ENCODE measurements around the gene EEF1AKMT3. TPM values are rescaled to one million over a fixed set of nuclear protein-coding genes. Genes with fewer than 3 reads are reported as not detected.

Gene EEF1AKMT3
- total RNA-seq, 2 donors from 2014 or later: 3.7 to 5.8 TPM

GRCh38 chr12:57811028-57811755, 38.8 kb downstream of the EEF1AKMT3 start:
- H3K27ac ChIP-seq (ENCODE audit: low read depth, low read length): no peak overlapping the region
- peaks cover 14% of the 10 kb centered on the region for H3K36me3 ChIP-seq (ENCODE audit: control insufficient read depth, insufficient read depth, low read length)
- no peaks in the 10 kb centered on the region for H3K27me3 ChIP-seq (ENCODE audit: control insufficient read depth, insufficient read depth, low read length, poor library complexity, severe bottlenecking)
- Mint-ChIP-seq H3K4me3 (no peak overlapping the region), H3K27me3 (ENCODE audit: insufficient read depth) (no peaks in the 10 kb centered on the region), H3K36me3 (ENCODE audit: low read depth) (peaks cover 11% of the 10 kb centered on the region), H3K4me1 (peaks cover under 1% of the 10 kb centered on the region), H3K9me3 (no peaks in the 10 kb centered on the region), H3K27ac (no peak overlapping the region)
- H3K9ac ChIP-seq (ENCODE audit: extremely low read depth, low read length, poor library complexity, severe bottlenecking): no peak overlapping the region
- H3K4me1 ChIP-seq (ENCODE audit: control insufficient read depth, insufficient read depth, low read length): no peaks in the 10 kb centered on the region
- no peaks in the 10 kb centered on the region for H3K9me3 ChIP-seq (ENCODE audit: control insufficient read depth, low read length)
- TF ChIP-seq, protein P1, sequence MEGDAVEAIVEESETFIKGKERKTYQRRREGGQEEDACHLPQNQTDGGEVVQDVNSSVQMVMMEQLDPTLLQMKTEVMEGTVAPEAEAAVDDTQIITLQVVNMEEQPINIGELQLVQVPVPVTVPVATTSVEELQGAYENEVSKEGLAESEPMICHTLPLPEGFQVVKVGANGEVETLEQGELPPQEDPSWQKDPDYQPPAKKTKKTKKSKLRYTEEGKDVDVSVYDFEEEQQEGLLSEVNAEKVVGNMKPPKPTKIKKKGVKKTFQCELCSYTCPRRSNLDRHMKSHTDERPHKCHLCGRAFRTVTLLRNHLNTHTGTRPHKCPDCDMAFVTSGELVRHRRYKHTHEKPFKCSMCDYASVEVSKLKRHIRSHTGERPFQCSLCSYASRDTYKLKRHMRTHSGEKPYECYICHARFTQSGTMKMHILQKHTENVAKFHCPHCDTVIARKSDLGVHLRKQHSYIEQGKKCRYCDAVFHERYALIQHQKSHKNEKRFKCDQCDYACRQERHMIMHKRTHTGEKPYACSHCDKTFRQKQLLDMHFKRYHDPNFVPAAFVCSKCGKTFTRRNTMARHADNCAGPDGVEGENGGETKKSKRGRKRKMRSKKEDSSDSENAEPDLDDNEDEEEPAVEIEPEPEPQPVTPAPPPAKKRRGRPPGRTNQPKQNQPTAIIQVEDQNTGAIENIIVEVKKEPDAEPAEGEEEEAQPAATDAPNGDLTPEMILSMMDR (conservative IDR thresholded peaks at IDR 0.05): no peak
- H3K4me3 ChIP-seq (ENCODE audit: low read length): no peak overlapping the region
- 92 to 95% methylated on average over 5 to 10 of the region's 10 CpGs for WGBS, 2 experiments (ENCODE audit: insufficient coverage in 1 of 2, insufficient read length in 1 of 2)
- no peak for DNase-seq

- H3K27ac Mint-ChIP-seq: no peak overlapping the region
- TF ChIP-seq, protein P1 (conservative IDR thresholded peaks at IDR 0.05): no peak
- Histone ChIP-seq H3K4me1 (ENCODE audit: control insufficient read depth, insufficient read depth, low read length) (no peaks in the 10 kb centered on the region), H3K27me3 (ENCODE audit: control insufficient read depth, insufficient read depth, low read length, poor library complexity, severe bottlenecking) (no peaks in the 10 kb centered on the region), H3K9ac (ENCODE audit: extremely low read depth, low read length, poor library complexity, severe bottlenecking) (no peak overlapping the region), H3K4me3 (ENCODE audit: low read length) (no peak overlapping the region), H3K9me3 (ENCODE audit: control insufficient read depth, low read length) (no peaks in the 10 kb centered on the region), H3K36me3 (ENCODE audit: control insufficient read depth, insufficient read depth, low read length) (peaks cover 8% of the 10 kb centered on the region), H3K27ac (ENCODE audit: low read depth, low read length) (no peak overlapping the region)
- no peak overlapping the region for H3K4me3 Mint-ChIP-seq
- H3K9me3 Mint-ChIP-seq: no peaks in the 10 kb centered on the region
- peaks cover 3% of the 10 kb centered on the region for H3K4me1 Mint-ChIP-seq
- no peaks in the 10 kb centered on the region for H3K27me3 Mint-ChIP-seq (ENCODE audit: insufficient read depth)
- no peak for DNase-seq
- H3K36me3 Mint-ChIP-seq (ENCODE audit: low read depth): peaks cover 7% of the 10 kb centered on the region
- 89 to 93% methylated on average over 13 to 14 of the region's 14 CpGs for WGBS, 2 experiments (ENCODE audit: insufficient coverage in 1 of 2, insufficient read length in 1 of 2)
Observed at GRCh38 chr12:57813111-57813970, 40.9 kb downstream of the EEF1AKMT3 start.

DNA sequence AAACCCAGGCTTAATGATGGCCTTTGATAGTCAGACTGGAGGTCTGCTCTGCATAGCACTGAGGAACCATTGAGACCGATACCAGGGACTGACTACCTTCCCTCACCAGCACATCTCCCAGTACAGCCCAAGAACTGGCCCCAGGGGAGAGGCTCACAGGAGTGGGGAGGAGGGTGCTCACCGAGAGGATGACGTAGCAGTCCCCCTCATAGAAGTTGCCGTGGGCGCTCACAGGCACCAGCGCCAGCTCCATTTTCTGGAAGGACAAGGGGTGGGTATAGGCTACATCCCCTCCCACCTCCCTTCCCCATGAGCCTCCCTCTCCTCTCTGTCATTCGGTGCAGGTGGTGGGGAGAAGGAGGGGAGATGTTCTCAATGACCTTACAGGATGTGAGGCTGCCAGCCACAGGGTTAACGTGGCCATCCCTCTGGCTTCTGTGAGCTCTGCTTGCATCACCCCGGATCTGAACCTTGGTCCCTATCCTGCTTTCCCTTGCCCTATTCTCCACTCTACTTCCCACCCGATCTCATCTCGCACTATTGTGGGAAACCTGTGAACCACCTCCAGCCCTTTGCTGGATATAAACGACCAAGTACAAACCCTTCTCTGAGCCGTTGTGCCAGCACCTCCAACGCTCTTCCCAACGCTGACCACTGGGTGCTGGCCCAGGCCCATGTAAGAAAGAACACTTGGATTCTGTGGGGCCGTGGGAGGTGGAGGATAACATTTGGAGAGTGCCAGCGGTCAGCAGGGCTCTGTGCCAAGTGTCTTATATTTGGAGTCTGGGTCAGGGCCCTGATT, 41.8 kb downstream of the EEF1AKMT3 start:
- no peaks in the 10 kb centered on the region for H3K9me3 Mint-ChIP-seq
- peak; percentile 59 for DNase-seq
- no peaks in the 10 kb centered on the region for H3K27me3 ChIP-seq (ENCODE audit: control insufficient read depth, insufficient read depth, low read length, poor library complexity, severe bottlenecking)
- 91 to 93% methylated on average over 10 to 13 of the region's 17 CpGs for WGBS, 2 experiments (ENCODE audit: insufficient coverage in 1 of 2, insufficient read length in 1 of 2)
- no peaks in the 10 kb centered on the region for H3K9me3 ChIP-seq (ENCODE audit: control insufficient read depth, low read length)
- H3K9ac ChIP-seq (ENCODE audit: extremely low read depth, low read length, poor library complexity, severe bottlenecking): no peak overlapping the region
- peaks cover 2% of the 10 kb centered on the region for H3K36me3 Mint-ChIP-seq (ENCODE audit: low read depth)
- H3K36me3 ChIP-seq (ENCODE audit: control insufficient read depth, insufficient read depth, low read length): peaks cover 16% of the 10 kb centered on the region
- TF ChIP-seq, protein P1 (conservative IDR thresholded peaks at IDR 0.05): no peak
- no peak overlapping the region for H3K27ac ChIP-seq (ENCODE audit: low read depth, low read length)
- H3K4me1 Mint-ChIP-seq: peaks cover 3% of the 10 kb centered on the region
- H3K4me3 ChIP-seq (ENCODE audit: low read length): no peak overlapping the region
- no peak overlapping the region for H3K27ac Mint-ChIP-seq
- no peak overlapping the region for H3K4me3 Mint-ChIP-seq
- H3K27me3 Mint-ChIP-seq (ENCODE audit: insufficient read depth): no peaks in the 10 kb centered on the region
- no peaks in the 10 kb centered on the region for H3K4me1 ChIP-seq (ENCODE audit: control insufficient read depth, insufficient read depth, low read length)

Data from endodermal cell (in vitro differentiated cells).